ENCODE measurements around the gene ZNF366.

ZNF366 gene

GRCh38 chr5:72494623-72495124 is 12.5 kb downstream of the ZNF366 start:
- no peak for DNase-seq (ENCODE audit: low spot score)

GRCh38 chr5:72489536-72489935 is 17.7 kb downstream of the ZNF366 start:
- DNase-seq (ENCODE audit: low spot score): no peak

GRCh38 chr5:72488756-72489155 is 18.5 kb downstream of the ZNF366 start:
- no peak for DNase-seq (ENCODE audit: low spot score)

- DNase-seq (ENCODE audit: low spot score): no peak
These were observed 20.0 kb downstream of the ZNF366 start for GRCh38 chr5:72487177-72487576.

GRCh38 chr5:72486371-72486770 is 20.8 kb downstream of the ZNF366 start:
- DNase-seq (ENCODE audit: low spot score): no peak

GRCh38 chr5:72485430-72485974 is 21.7 kb downstream of the ZNF366 start:
- no peak for DNase-seq (ENCODE audit: low spot score)

GRCh38 chr5:72482046-72482445 is 25.2 kb downstream of the ZNF366 start:
- DNase-seq (ENCODE audit: low spot score): no peak

- no peak for DNase-seq (ENCODE audit: low spot score)
These were observed 26.4 kb downstream of the ZNF366 start for GRCh38 chr5:72480841-72481240.

- DNase-seq (ENCODE audit: low spot score): no peak
These were observed 27.3 kb downstream of the ZNF366 start for GRCh38 chr5:72479921-72480320.

GRCh38 chr5:72478684-72479083 is 28.5 kb downstream of the ZNF366 start:
- no peak for DNase-seq (ENCODE audit: low spot score)

GRCh38 chr5:72478276-72478675 is 28.9 kb downstream of the ZNF366 start:
- no peak for DNase-seq (ENCODE audit: low spot score)

GRCh38 chr5:72477644-72478043 is 29.6 kb downstream of the ZNF366 start:
- DNase-seq (ENCODE audit: low spot score): no peak

- no peak for DNase-seq (ENCODE audit: low spot score)
These were observed 30.0 kb downstream of the ZNF366 start for GRCh38 chr5:72477176-72477575.

- no peak for DNase-seq (ENCODE audit: low spot score)
These were observed 30.5 kb downstream of the ZNF366 start for GRCh38 chr5:72476721-72477120.

- DNase-seq (ENCODE audit: low spot score): no peak
These were observed 30.9 kb downstream of the ZNF366 start for GRCh38 chr5:72476275-72476674.

- DNase-seq (ENCODE audit: low spot score): no peak
These were observed 32.7 kb downstream of the ZNF366 start for GRCh38 chr5:72474516-72474915.

- DNase-seq (ENCODE audit: low spot score): no peak
These were observed 33.1 kb downstream of the ZNF366 start for GRCh38 chr5:72474046-72474500.

- DNase-seq (ENCODE audit: low spot score): no peak
These were observed 34.4 kb downstream of the ZNF366 start for GRCh38 chr5:72472666-72473422.

GRCh38 chr5:72472031-72472430 is 35.2 kb downstream of the ZNF366 start:
- DNase-seq (ENCODE audit: low spot score): no peak

- DNase-seq (ENCODE audit: low spot score): no peak
These were observed 36.4 kb downstream of the ZNF366 start for GRCh38 chr5:72470826-72471225.

- no peak for DNase-seq (ENCODE audit: low spot score)
These were observed 38.6 kb downstream of the ZNF366 start for GRCh38 chr5:72468606-72469005.

- DNase-seq (ENCODE audit: low spot score): no peak
These were observed 39.2 kb downstream of the ZNF366 start for GRCh38 chr5:72468024-72468423.

GRCh38 chr5:72467461-72467860 is 39.7 kb downstream of the ZNF366 start:
- no peak for DNase-seq (ENCODE audit: low spot score)
